Panc1 (cell line): ENCODE results near the gene USH1C. TPM values are rescaled to one million over a fixed set of nuclear protein-coding genes. Genes with fewer than 3 reads are reported as not detected.

Experiments used
- ATAC-seq: fragments of 200-7000 bp; cut with Tn5 transposase; 2 replicates; pipeline ENCODE4 v1.9.1; 2020; ENCODE audit warnings: mild to moderate bottlenecking, moderate library complexity
- BruUV-seq: library from RNA; stranded (reverse); fragments of 400-500 nt; replicated peaks from 2 replicates; lab custom pipeline; 2021; lab: Mats Ljungman, UMichigan
- CTCF ChIA-PET: fragments of 300-600 bp; sonication (Branson Sonifier 250); formaldehyde crosslinking; loops from one replicate; lab custom pipeline; 2022; ENCODE audit warnings: antibody characterized with exemption; lab: Charles Lee
- POLR2A ChIA-PET: fragments of 300-600 bp; sonication (Branson Sonifier 250); formaldehyde crosslinking; loops from one replicate; lab custom pipeline; 2022; ENCODE audit warnings: antibody characterized with exemption; lab: Charles Lee
- DNase-seq: peaks from one replicate; pipeline ENCODE4 v3.0.0-alpha.2; 2010; ENCODE audit warnings: low read depth, low spot score
- H3K27ac ChIP-seq: 2 replicates; pipeline ENCODE4 v1.5.1; 2011; ENCODE audit warnings: mild to moderate bottlenecking, low read length, inconsistent platforms
- H3K27me3 ChIP-seq: fragments of 200-500 bp; sonication (Bioruptor generic); 2 replicates; pipeline ENCODE4 v1.6.0; 2014; ENCODE audit warnings: low read length, inconsistent platforms; ENCODE audit not compliant: control insufficient read depth, insufficient read depth
- H3K36me3 ChIP-seq: fragments of 200-500 bp; sonication (Bioruptor generic); 2 replicates; pipeline ENCODE4 v1.5.1; 2014; ENCODE audit warnings: inconsistent platforms, mild to moderate bottlenecking, low read length, moderate library complexity; ENCODE audit not compliant: control insufficient read depth, insufficient read depth
- H3K4me1 ChIP-seq: 2 replicates; pipeline ENCODE4 v1.5.1; 2011; ENCODE audit warnings: inconsistent platforms, mild to moderate bottlenecking, low read length, moderate library complexity; ENCODE audit not compliant: control insufficient read depth, insufficient read depth
- H3K4me3 ChIP-seq, 2 experiments: 2 replicates each; pipeline ENCODE4 v1.5.1; 2011 to 2012; ENCODE audit warnings: low read depth in 2 of 2, low read length in 2 of 2, mild to moderate bottlenecking in 2 of 2, inconsistent platforms in 1 of 2, moderate library complexity in 1 of 2
- H3K9me3 ChIP-seq: fragments of 200-500 bp; sonication (Bioruptor generic); 2 replicates; pipeline ENCODE4 v1.5.1; 2014; ENCODE audit warnings: low read depth, mild to moderate bottlenecking, inconsistent platforms, low read length, moderate library complexity; ENCODE audit not compliant: control insufficient read depth, insufficient read depth
- CTCF ChIP-seq: fragments of 450-650 bp; IDR thresholded peaks from 2 replicates; pipeline ENCODE4 v1.5.1; 2017; ENCODE audit warnings: mild to moderate bottlenecking
- POLR2AphosphoS5 ChIP-seq: IDR thresholded peaks from 2 replicates; pipeline ENCODE4 v1.6.1; 2012; ENCODE audit warnings: mild to moderate bottlenecking, low read depth, low read length, moderate library complexity
- REST ChIP-seq, 2 experiments: IDR thresholded peaks; 2 replicates each; pipeline ENCODE4 v1.6.1; 2011 to 2012; ENCODE audit warnings: low read depth in 2 of 2, control low read depth in 1 of 2, low read length in 1 of 2, mild to moderate bottlenecking in 1 of 2, moderate library complexity in 1 of 2; ENCODE audit not compliant: insufficient read depth in 1 of 2
- SIN3A ChIP-seq: IDR thresholded peaks from 2 replicates; pipeline ENCODE4 v1.6.1; 2012; ENCODE audit warnings: low read depth, mild to moderate bottlenecking, low read length, moderate library complexity, borderline replicate concordance; ENCODE audit not compliant: insufficient read depth
- TCF7L2 ChIP-seq: IDR thresholded peaks from 2 replicates; pipeline ENCODE4 v1.6.1; 2011; ENCODE audit warnings: mild to moderate bottlenecking, low read depth, low read length, inconsistent platforms
- in situ Hi-C: cut with HindIII; loops from 2 replicates; pipeline ENCODE4 v1.10.0; 2016; ENCODE audit warnings: low sequenced_read_pairs, low pct_unique_long_range_greater_than_20kb
- intact Hi-C: fragments of 100-400 bp; cut with micrococcal nuclease; formaldehyde crosslinking; loops from one replicate; pipeline ENCODE4 v1.10.0; 2022; ENCODE audit not compliant: unreplicated experiment
- total RNA-seq: library from RNA; stranded (reverse); gene quantifications from one replicate; pipeline ENCODE4 v1.2.1, GENCODE V29; 2021; ENCODE audit not compliant: unreplicated experiment

Gene USH1C
- total RNA-seq, 1 experiment from 2014 or later = not detected

GRCh38 chr11:17588721-17589120, 44.5 kb upstream of the USH1C start:
- TF ChIP-seq REST (IDR thresholded peaks at IDR 0.05; ENCODE audit: insufficient read depth in 1 of 2, low read depth in 2 of 2, low read length in 1 of 2) (no peak), SIN3A (no peak), POLR2AphosphoS5 (no peak), CTCF (no peak), TCF7L2 (no peak)
- no TSS peak for BruUV-seq
- no peak for ATAC-seq
- H3K27ac ChIP-seq = no peak overlapping the region
- ChIA-PET POLR2A (no interaction called here), CTCF (no interaction called here)
- DNase-seq = no peak
- no peak overlapping the region for H3K4me3 ChIP-seq
- intact Hi-C loops = no loop called here
- H3K27me3 ChIP-seq = peaks cover 27% of the 10 kb centered on the region
- no peaks in the 10 kb centered on the region for H3K4me1 ChIP-seq
- H3K9me3 ChIP-seq = no peaks in the 10 kb centered on the region
- in situ Hi-C loops = no loop called here
- H3K36me3 ChIP-seq = no peaks in the 10 kb centered on the region

- intact Hi-C loops = no loop called here
- Histone ChIP-seq H3K27ac (no peak overlapping the region), H3K36me3 (no peaks in the 10 kb centered on the region), H3K27me3 (peaks cover 31% of the 10 kb centered on the region), H3K4me1 (no peaks in the 10 kb centered on the region), H3K4me3 (no peak overlapping the region), H3K9me3 (no peaks in the 10 kb centered on the region)
- in situ Hi-C loops = no loop called here
- POLR2A ChIA-PET = no interaction called here
- ATAC-seq = no peak
- CTCF ChIA-PET = no interaction called here
- no TSS peak for BruUV-seq
- TF ChIP-seq SIN3A = no peak
- TF ChIP-seq REST (IDR thresholded peaks at IDR 0.05; ENCODE audit: insufficient read depth in 1 of 2, low read depth in 2 of 2, low read length in 1 of 2) = no peak
- DNase-seq = no peak
Measured at GRCh38 chr11:17588166-17588565, 44.0 kb upstream of the USH1C start.
